GM18858 (cell line): Measurements from ENCODE around the gene GNB1.

Experiments
- ATAC-seq: cut with Tn5 transposase; IDR thresholded peaks from one replicate; pipeline ENCODE4 v1.9.1; 2021; ENCODE audit not compliant: unreplicated experiment

GNB1 gene

DNA sequence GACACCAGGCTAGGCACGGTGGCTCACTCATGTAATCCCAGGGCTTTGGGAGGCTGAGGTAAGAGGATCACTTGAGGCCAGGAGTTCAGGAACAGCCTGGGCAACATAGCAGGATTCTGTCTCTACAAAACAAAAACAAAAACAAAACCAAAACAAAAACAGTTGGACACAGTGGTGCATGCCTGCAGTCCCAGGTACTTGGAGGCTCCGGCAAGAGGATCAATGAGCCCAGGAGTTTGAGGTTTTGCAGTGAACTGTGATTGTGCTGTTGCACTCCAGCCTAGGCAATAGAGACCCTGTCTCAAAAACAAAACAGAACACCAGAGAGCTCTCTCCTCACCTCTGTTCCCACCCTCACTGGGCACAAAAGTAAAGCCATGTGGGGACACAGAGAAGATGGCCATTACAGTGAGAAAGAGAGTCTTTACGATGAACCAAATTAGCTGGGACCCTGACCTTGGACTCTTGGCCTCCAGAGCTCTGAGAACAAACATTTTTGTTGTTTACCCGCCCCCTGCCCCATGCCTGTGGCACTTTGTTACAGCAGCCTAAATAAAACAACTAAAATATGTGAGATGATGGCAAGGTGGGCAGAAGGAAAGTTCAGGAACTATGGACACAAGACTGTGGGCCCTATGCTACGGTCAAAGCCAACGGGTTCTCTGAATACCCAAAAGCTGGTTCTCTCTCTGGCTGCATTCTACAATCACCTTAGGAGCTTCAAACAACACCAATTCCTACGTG is 122.5 kb downstream of the GNB1 start:
- no peak for ATAC-seq

DNA sequence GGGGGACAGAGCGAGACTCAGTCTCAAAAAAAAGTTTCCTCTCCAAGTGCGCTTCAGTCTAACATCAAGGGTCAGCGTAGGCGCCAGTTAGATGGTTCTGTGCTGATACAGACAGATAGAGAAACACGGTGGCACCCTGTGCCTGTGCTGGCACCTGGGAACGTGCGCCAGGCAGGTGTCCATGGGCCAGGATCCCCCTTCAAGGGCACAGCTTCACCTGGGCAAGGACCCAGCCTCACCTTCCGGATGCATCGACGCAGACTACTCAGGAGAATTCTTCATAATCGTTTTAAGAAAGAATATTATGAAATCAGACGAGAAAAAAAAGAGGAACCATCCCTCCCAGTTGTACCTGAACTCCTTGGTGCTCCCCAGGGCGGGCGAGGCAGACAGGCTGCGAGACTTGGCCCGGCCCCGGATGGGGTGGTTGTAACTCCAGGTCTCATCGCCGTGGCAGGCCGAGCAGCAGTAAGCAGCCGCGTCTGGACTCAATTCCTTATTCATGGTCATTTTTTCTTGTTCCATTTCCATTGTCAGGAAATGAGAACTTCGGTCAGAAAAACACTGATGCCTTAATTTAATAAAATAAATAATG is 125.9 kb downstream of the GNB1 start:
- no peak for ATAC-seq

DNA sequence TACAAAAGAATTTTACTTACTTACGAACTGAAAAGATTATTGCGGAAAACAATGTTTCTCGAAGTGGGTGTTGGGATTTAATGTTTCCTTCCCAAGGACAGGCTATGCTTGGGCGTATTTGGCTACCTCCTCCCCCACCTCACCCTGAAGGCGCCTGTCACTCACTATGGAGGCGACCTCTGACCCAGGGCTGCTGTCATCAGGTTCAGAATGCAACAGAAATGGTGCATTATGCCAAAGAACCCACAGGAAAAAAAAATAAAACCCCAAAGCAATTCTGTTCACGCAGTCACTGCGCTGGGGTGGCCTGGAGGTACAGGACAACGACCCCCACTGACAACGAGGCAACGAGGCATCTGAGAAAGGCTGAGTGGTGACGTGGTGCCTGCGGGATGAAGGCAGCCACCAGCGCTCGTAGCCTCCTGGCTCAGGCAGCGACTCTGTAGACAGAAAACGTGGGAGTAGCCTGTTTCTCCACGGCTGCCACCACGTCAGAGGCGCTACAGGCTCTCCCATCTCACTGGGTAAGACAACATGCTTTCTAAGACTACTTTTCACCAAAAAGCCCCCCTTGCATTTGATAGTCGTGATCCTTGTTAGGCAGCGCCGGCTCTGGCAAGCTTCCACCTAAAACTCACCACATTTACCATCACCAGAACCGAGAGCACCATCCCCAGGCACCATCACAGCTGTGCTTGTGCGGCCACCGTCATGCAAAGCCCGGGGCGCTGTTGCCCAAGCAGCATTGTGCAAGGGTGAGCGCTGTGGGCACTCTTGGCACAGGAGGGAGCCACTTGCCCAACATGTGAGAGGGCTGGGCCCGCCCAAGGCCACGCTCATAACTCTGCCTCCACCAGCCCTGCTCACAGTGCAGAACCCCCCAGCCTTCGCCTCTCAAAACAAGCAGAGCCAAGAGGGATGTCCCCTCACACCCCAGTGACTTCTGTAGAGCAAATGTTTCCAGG is 126.9 kb downstream of the GNB1 start:
- no peak for ATAC-seq

DNA sequence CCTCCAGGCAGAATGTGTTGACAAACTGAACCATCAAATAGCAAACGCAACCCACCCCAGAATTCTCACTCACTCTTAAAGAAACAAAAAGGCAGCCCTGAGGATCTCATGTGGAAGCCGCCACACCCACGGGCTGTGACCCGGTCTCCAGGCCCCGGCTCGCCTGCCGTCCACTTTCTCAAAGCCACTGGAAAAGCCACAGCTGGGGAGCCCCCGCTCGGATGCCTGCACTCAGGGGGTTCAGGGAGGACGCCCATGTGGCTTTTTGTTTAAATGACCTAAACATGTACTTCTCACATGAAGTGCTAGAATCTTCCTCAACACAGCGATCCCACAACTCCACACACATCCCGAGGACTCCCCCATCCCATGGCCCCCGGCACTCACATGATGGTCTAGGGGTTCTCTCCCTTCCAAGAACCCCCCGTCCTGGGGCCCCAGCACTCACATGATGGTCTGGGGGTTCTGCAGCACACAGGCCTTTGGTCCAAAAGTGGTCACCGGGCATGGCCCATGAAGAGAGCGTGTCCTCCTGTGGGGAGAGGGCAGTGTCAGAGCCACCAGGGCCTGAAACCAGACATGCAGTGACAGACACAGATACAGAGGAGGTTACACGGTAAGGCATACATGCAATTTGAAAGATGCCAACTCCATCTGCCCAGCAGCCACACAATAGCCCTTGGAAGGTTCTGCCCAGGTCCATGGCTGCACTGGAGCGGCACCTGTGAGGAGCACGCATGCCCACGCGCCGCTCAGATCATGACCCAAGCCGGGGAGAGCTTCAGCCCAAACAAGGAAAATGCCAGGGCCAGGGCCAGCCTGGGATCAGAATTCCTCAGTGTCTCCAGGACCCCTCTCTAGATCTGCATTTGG is 129.1 kb downstream of the GNB1 start:
- ATAC-seq: no peak

DNA sequence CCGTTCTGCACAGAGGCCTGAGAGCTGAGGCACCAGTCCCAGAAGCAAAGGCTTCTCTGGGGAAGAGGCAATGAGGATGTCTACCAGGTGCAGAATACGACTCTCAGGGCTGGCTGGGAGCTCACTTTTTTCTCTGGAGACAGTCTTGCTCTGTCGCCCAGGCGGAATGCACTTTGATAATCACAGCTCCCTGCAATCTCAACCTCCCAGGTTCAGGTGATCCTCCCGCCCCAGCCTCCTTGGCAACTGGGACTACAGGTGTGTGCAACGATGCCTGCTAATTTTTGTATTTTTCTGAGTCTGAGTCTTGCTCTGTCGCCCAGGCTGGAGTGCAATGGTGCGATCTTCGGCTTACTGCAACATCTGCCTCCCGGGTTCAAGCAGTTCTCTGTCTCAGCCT is 130.2 kb downstream of the GNB1 start:
- ATAC-seq: no peak

DNA sequence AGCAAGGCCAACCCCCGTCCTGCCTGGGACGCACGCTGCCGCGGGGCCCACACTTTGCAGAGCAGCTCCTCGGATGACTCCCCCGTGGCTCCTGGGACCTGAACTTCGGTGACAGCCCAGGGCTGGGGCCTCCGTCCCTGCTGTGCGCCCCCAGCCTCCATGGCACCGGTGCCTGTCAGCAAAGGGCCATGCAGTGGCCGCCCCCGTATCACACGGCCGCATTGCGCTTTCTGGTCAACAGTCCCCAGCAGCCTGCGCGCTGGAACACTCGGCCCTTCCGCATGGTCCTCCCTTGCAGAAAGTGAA is 130.6 kb downstream of the GNB1 start:
- ATAC-seq: no peak

DNA sequence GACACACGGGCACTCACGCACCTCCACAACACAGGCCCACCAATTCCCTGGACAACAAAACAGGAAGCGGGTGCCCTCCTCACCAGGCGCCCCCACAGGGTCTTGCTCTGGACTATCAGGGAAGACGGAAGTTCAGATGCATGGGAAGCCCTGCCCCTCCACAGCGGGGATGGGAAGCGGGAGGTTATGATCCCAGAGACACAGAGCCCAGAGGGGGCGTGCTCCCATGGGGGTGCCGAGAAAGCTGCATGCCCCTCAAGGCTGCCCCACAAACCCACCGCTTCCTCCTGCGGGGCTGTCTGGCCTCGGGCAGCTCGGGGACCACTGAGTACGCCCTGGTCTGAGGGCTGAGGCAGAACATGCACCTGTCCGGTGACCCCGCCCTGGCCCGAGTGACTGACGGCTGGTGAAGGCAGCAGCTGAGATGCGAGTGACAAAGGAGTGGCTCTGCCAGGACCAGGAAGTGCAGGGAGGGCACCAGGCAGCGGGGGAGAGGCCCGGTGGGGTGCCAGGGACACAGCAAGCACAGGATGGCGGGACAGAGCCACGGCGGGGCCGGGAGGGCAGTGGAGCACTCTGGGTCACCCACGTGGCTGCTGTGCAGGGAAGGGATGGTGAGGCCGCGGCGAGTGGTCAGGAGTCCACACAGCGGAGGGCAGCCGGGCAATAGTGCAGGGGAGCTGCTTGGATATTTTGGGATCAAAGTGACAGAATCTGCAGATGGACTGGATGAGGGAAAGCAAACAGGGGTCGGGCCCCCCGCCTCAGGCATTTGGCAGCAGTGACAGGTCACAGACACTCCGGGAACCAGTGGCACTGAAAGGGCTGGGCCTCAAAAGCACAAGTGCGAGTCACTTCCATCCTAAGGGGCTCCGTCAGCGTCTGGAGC is 131.2 kb downstream of the GNB1 start:
- ATAC-seq: no peak

DNA sequence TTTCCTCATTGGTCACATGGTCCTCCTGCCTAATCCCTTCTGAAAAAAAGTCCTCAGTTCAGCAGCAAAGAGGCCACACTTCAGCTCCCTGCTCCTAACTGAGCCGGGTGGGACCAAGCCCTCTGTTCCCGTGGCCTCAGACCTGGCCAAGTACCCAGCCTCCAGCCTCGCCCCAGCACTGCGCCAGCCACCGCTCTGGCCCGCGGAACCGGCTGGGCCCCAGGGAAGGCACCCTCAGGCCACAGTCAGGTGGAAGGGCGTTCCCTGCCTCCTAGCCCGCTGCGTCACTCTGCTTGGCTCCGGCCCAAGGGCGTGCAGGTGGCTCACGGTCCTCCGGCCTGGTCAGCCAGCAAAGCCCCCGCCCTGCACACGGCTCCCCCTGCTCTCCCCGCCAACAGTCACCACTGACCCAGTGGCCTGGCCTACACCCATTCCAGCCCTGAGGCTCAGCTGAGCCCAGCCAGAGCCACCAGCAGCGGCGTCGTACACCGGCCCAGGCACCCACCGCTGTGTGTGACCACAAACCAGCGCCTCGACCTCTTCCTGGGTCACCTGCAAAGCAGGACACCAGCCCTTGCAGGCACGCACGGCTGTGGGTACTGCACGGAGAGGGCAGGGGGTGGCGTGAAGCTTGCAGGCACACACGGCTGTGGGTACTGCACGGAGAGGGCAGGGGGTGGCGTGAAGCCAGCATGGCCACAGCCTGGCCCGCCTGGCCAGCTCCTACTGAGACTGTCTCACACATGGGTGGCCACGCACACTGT is 132.0 kb downstream of the GNB1 start:
- ATAC-seq: no peak

DNA sequence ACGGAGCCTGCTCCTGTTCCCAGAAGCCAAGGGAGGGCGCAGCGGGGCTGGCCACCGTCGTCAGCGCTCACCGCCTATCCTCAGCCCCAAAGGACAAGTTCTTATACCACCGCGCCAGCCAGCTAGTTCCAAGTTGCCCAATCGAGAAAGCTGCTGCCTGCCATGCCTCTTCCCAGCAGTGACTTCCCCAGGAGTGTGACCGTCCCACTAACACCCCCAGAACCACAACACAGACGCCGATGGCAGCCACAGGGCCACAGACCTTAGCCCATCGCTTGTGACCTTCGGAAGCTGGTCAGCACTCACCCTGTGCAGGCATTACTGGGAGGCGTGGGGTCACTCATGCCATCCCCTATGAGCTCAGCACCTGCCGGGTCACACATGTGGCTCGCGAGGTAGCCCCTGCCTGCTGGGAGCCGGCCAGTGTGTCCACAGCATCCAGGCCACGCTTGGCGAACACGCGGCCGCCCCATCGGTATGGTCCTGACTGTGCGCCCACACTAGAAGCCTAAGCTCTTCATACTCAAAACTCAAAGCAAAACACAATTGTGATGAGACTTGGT is 132.7 kb downstream of the GNB1 start:
- no peak for ATAC-seq

DNA sequence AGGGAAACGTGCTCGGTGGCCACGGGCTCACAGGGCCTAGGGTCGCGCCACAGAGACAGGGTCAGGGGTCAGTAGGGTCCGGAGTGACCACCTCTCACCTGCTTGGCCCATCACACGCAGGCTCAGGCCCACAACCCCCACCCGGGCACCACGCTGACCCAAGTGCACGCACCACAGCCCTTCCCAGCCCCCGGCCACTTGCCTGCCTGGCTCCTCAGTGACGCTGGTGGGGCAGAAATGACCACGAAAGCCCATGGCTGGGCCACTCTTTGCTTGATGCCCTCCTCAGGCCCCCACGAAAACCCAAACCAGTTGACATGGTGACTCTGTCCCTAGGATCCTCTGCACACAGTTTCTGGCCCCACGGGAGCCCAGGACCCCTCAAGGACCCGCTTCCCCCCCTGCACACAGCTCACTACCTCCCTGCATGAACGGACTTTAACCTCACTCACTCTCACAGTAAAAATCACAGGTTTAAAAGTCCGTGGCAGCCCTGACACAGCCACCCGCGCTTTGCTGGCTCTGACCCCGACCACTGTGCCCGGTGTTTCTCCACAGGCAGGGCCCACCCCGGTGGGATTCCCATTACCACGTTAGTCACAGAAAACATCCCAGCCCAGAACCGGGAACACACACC is 133.3 kb downstream of the GNB1 start:
- ATAC-seq: no peak

DNA sequence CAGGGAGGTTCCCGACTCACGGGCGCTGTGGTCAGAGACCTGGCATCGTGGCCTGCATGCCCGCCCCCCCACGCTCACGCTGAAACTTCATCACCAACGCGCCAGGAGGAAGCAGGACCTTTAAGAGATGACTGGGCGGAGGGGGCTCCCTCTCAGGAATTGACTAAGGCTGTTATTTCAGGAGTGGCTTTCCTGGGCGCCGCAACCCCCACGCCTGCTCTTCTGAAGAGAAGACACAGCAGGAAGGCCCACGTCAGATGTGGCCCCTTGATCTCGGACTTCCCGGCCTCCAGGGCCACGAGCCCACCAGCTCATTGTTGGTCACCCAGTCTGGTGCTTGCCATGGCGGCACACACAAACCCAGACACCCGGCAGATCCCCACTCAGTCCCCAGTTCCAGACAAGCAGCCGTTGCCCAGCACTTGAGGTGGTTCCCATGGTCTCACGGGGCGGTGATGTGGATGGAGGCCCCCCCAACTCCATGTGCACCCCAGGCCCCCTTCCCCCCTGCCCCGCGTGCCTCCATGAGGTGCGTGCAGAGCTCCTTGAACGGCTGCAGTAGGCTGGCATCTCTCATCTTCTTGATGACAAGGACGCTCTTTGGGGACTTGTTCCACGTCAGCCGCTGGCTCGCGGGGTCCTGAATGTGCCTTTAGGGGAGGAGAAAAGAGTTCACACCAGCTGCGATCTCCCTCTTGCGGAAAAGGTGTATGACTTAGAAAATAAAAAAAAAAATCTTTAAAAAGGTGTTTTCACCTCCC is 134.0 kb downstream of the GNB1 start:
- no peak for ATAC-seq

DNA sequence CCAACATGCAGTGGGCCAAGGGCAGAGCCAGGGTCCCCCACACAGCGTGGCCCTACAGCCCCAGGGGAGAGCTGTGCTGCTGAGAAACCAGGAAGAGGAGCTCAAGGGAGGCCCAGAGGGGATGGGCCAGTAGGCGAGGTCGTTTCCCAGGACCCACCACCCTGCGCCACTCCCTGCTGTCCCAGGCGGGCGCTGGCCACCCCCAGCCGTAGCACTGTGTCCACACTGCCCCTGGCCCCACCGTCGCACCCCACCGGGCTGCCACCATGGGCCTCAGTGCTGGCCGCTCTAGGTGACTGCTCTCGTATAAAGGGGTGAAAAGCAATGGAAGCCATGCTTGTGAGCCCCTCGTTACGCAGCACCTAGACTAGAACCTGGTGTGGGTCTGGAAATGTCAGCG is 135.0 kb downstream of the GNB1 start:
- ATAC-seq: no peak

DNA sequence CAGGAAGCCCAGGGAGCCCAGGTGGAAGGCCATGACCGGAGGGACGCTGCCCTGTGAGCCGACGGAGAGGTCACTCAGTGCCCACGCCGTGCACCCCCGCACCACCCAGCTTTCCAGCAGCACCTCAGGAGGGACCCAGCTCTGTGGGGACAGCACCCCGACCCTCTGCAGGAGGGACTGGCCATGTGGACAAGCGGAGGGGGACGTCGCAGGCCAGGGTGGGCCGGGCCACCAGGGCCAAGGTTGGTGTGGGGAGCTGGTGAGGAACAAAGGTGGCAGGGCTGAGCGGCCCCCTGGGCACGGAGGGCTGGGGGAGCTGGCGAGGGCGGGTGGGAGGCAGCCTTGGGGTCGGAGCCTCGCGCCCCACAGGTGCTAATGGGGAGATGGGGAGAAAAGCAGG is 135.5 kb downstream of the GNB1 start:
- ATAC-seq: no peak

DNA sequence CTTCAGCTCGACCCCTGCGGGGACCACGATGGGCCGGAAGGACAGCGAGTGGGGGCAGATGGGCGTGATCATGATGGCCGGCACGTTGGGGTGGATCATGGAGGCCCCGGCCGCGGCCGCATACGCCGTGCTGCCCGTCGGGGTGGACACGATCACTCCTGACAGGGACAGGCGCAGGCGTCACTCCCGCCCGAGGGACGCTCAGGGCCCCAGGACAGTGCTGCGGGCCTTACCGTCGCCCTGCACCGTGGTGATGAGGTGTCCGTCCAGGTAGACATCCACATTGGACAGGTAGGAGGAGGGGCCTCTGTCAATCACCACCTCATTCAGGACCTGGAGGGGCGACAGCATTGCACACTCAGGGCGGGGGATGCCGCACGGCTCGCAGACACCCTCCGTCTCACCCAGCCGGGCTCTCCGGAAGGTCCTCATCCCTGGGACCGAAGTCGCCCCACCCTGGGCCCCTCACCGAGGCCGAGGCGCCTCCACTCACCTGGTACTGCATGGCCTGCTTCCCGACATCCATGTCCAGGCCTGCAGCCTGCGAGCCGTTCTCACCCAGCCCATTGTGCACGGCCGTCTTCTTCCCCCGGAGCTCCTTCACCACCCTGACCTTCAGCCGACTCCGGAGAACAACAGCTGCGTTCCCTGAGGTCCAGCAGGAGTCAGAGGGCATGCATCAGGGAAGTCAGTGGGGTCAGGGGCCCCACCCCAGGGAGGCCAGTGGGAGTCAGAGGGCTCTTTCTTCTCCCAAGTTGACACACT is 136.7 kb downstream of the GNB1 start:
- no peak for ATAC-seq

DNA sequence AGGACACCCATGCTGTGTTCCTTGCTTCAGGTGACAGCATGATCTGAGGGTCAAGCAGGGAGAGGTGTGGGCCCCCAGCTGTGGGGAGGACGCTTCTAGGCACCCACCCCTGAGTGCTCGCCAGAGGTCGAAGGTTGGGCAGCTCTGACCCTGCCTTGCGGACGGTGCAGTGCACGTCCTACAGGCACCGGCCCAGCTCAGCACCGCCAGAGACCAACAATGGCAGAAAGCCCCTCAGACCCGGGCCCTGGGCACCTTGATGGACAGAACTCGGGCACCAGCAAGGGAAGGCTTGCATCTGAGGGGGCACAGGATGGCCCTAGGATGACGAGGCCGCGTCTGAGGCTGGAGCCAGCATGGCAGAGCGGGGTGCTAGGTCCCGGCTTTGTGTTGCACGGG is 137.3 kb downstream of the GNB1 start:
- no peak for ATAC-seq

DNA sequence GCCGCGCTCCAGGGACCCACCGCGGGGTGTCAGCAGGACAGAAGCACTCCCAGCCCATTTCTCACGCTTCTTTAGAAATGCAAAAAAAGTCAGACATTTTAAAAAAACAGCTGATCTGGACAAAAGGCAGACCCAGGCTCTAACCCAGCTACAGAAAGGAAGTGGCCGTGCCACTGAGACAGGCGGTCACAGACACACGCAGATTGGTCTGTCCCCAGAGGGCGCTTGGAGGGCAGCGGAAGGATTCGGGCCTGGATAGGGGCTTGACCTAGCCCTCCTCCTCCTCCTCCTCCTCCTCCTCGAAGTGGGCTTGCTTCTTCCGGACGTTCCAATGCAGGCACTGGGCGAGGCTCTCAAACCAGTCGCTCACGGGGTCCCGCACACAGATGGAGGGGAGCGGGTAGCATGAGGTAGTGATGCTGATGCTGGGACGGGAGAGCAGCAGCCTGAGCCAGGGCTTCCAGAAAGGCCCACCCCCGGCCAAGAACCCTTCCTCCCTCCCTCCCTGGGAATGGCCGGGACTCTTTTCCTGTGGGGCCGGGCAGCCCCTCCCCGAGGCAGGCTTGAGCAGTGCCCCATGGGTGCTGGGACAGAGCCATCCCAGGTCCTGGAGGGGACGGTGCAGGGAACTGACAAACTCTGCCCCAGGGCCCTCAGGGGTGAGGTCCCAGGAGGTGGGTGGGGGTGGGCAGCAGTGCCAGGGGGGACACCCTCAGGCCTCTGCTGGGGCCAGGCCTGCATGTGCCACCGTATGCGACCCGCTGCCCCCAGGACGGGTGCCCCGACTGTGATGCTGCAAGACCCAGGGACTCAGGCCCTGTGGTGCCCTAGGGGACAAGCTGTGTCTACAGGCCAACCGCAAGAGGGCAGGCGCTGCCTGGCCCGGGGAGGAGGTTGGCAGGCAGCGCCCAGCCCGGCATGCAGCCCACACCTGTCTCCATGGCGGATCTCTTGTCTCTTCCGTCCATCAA is 138.0 kb downstream of the GNB1 start:
- ATAC-seq: no peak
